ENCODE data around the gene SFMBT1.

- no peak for TF ChIP-seq EZH2 (IDR thresholded peaks at IDR 0.05)
- TF ChIP-seq POLR2AphosphoS5 (IDR thresholded peaks at IDR 0.05; ENCODE audit: borderline replicate concordance, low read depth, low read length): no peak
- no peak for TF ChIP-seq FOXP2 (optimal IDR thresholded peaks at IDR 0.05; ENCODE audit: control extremely low read depth, extremely low read length, insufficient read depth)
Observed at GRCh38 chr3:52872245-52872644, 173.6 kb downstream of the SFMBT1 start.
